Measurements from ENCODE around the gene CACNA1F.
A peak's percentile ranks its signal among the peaks of the same experiment; 100 is the strongest.

CACNA1F gene

DNA sequence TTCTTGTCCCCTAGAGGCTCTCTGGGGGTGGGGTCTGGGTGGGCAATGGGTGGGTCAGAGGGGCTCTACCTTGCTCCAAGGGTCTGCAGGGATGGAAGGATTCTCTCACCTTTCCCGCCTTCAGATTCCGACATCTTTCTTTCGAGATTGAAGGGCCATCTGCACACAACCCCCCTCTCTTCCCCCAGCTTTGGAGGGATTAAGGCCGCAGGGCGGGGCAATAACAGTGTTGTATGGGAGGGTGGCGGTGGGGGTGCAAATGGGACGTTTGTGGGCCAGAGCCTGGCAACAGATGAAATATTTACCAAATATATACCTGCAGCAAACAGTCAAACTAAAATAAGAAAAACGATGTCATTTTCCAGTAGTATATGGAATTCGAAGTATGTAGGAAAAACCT, at the start of gene CACNA1F:
Gene CACNA1F (minus strand): TSS at position 165 of the 400 bp plus-strand sequence. CDS start 31 bp downstream, at position 134.
- no peak for DNase-seq (ENCODE audit: low read depth)

DNA sequence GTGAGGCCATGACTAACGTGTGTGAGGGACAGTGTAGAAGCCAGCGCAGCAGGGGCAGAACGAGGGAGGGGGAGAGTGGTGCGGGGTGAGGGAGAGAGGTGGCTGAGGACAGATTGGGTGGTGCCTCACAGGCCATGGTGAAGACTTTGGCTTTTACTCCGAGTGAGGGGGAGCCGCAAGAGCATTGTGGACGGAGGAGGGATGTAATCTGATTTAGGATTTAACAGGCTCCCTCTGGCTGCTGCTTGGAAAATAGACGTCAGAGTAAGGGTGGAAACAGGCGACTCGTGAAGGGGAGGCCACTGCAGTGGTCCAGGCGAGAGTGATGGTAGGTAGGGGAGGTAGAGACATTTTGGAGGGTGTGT, 49.5 kb upstream of the CACNA1F start:
- no peak for DNase-seq (ENCODE audit: low read depth)

DNA sequence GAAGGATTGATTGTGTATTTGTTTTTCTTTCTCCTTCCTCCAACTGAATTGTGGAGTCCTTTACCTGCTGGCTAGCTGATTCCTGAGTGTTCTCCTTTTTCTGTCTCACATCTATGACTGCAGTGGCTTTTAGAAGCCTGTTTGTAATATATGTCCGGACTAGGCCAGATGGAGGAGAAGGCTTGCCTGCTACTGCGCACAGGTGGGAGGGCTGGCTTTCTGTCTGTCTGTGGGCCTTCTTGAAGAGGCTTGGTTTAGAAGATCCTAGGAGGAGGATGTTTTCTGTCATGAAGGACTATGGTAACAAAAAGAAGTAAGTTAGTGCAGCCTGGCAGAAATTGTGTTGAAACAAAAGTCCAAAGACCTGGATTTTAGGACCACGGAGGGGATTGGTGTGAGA, 44.9 kb upstream of the CACNA1F start:
- DNase-seq (ENCODE audit: low read depth), result no peak

DNA sequence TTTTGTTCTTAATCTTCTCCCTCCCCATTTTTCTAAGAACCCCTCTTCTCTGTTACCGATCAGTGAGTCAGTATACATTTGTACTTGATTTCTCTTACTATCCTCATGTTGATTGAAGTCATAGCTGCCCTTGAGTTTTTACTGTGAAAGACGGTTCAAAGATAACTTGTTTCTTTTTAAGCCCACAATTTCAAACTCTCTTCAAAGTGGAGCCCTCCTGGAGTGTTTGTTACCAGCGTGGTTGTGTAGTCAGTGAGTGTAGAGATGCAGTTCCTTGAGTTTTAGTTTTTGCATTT, 44.3 kb upstream of the CACNA1F start:
- DNase-seq (ENCODE audit: low read depth), result no peak

DNA sequence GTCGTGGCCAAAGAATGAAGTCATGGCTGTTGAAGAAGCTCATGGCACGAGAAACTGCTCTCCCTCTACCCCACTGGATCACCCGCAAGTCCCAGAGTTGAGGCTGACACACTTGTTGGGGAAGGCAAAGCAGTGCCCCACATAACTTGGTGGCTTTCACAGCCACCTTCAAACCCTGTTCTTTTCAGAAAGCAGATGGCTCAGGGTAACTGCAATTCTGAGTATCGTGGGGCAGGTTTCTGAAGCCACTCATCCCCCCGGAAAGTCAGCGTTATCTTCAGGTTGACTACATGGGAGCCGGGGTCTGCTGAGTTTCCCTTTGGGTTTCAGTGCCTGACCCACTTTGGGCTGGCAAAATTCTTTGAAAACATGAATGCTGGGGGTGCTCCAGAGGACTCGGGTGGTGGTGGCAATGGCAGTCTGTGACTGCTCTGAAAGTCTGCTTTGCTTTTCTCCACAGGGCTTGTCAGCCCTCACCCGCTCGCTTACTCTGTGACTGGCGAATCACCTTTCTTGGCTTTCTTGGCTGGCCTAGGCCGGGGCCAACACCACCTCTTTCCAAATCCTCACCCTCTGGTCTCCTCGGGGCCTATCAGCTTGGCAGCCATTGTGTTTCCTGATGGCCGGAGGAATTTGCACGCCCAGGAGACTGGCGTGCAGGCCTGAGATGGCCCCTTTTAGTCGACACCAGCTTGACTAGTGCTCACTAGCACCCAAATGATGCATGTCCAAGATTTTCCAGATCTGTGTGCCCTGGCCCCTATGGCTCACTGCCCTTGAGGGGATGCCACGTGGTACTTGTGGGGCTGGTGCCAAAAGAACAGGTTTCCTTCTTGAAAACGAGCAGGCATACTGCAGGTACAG, 43.8 kb upstream of the CACNA1F start:
- DNase-seq (ENCODE audit: low read depth), result no peak

DNA sequence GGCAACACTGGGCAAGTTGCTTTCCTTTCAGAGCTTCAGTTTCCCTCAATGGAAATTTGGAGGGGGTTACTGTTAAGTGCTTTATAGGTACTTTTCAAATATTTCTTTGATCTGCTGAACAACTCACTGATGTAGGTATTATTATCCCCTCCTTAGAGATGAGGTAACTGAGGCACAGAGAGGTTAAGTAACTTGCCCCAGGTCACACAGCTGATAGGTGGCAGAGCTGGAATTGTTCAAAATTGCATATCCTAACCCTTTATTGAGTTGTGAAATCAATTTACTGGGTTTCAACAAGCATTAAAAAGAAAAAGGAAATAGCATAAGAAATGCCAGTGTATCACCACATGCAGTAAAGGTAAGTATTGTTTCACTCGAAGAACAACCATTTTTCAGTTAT, 43.1 kb upstream of the CACNA1F start:
- no peak for DNase-seq (ENCODE audit: low read depth)

DNA sequence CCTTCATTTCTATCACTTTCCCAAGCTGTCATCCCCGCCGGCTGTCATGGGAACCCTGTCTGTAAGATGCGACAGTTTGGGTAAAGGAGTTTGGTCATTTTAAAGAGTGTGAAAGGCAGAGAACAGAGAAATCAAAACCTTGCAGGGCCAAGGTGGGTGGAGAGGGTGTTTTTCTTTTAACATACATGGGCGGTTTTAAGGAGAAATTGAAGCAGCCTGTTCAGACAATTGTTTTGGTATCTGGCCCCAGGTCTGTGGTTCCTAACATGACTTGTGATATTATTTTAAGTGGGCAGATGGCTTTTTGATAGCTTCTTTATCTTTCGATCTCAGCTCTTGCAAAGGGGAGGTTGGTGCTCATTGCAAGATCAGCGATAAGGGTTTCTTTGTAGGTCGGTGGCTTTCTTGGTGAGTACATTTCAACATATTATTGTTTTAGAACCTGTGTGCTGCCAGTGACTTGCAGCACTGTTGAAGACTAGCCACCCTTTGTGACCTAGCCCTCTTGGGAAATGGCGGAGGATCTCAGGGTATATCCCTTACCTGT, 40.1 kb upstream of the CACNA1F start:
- DNase-seq (ENCODE audit: low read depth), result no peak

DNA sequence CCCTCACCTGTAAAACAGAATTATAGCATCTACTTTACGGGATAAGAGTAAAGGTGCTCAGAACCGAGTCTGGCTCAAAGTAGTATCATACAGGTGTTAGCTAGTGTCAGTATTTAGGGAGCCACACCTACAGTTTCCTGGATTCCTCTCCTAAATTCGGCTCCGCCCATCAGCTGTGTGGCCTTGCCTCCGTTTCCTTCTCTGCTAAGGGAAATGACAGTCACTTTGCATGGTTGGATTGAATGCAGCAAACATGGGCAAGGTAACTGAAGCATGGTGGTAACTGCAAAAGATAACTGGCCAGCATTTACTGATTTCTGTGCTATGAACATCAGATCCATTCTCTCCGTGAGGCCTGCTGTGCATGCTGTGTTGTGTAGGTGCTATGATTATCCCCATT, 39.3 kb upstream of the CACNA1F start:
- no peak for DNase-seq (ENCODE audit: low read depth)

DNA sequence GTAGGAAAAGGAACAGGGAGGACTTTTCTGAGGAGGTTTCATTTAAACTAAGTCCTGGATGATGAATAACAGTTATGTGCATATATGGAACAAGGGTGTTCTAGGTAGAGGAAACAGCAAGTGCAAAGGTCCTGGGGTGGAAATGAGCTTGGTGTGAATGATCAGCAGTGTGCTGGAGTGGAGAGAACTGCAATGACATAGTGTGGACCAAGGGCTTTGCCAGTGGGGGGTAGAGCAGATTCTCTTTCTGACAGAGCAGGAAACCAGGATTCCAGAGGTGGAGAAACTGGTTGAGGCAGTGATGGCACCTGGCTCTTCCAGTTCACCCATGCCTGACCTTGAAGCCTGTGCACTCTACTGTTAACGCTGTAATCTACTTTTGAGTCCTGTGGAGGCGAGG, 38.2 kb upstream of the CACNA1F start:
- no peak for DNase-seq (ENCODE audit: low read depth)

DNA sequence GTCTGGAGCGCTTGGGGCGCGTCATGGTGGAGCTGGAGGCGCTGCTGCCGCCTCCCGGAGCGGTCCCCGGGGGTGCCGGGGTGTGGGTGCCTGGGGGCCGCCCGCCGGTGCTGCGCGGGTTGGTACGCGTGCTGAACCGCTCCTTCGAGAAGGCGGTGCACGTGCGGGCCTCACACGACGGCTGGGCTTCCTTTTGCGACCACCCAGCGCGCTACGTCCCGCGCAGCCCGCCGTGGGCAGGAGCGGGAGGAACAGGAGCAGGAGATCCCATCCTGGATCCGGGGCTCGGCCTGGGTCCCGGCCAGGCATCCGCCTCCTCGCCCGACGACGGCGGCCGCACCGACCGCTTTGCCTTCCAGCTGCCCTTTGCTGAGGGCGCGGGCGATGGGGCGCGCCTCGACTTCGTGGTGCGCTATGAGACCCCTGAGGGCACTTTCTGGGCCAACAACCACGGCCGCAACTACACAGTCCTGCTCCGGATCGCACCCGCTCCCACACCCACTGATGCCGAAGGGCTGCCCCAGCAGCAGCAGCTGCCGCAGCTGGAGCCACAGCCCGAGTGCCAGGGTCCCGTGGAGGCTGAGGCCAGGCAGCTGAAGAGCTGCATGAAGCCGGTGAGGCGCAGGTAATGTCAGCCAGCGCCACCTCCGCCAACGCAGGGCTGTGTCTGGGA, 37.2 kb upstream of the CACNA1F start:
- no peak for DNase-seq (ENCODE audit: low read depth)

DNA sequence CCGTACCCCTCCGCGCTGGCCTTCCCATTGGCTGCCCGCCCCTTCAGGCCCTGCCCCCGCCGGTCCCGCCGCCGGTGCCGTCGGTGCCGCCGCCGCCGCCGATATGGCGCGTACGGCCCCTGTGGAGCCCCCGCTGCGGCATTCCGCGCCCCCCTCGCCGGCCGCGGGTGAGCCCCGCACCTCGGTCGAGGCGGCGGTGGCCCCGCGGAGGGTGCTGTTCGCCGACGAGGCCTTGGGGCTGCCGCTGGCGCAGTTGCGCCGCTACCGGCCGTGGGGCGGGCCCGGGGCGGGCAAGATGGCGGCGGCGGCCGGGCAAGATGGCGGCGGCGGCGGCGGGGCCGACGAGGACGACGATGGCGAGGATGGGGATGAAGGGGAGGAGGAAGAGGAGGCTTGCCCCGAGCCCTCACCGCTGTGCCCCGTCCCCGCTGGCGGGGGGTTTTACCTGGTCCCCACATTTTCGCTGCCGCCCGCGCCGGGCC, 36.7 kb upstream of the CACNA1F start, which contains the start of gene PPP1R3F:
Gene PPP1R3F (plus strand): TSS at position 27 of the 482 bp plus-strand sequence. CDS start 77 bp downstream, at position 104.
- DNase-seq (ENCODE audit: low read depth), result no peak

DNA sequence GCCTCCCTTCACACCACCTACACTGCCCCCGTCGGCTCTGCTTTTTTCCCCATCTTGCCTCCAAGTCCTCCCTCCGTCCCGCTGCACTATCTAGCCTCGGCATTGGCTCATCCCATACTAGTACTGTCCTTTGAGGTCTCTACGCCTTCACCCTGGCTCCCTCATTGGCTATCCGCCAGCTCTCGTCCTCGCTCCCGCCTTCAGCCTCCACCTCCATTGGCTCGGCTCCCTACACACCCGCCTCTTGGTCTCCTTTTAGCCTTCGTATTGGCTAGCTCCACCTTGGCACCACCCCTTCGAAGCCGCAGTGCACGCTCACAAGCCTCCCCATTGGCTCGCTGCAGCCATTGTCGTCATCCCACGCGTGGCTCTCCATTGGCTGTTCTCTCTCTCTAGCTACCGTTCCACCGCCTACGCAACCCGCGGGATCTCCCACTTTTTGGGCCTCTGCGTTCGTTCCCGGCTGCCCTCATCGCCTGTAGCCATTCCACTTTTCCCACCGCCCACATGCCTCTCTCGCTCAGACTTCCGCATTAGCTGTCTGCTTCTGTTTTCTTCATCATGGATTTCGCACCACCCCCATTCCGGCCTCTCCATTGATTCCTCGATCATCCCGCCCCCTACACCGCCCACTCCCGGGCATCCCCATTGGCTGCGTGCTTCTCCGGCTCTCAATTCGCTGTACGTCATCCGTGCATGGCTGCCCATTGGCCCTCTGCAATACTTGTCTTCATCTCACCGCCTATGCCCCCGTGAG, 36.0 kb upstream of the CACNA1F start:
- DNase-seq (ENCODE audit: low read depth), result peak; percentile 89

DNA sequence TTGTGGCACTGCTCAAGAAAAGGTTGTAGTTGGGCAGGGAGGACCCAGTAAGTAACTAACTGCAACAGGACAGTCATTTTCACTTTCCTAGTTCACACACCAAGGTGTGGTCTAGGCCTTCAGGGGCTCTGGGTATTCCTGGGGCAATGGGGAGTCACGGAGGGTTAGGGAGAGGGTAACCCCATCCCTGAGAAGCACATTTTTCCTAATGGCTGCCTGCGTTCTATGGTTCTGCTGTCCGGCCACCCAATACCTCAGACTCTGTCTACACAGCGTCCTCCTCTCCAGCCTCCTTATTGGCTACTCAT, 35.5 kb upstream of the CACNA1F start:
- DNase-seq (ENCODE audit: low read depth), result no peak

DNA sequence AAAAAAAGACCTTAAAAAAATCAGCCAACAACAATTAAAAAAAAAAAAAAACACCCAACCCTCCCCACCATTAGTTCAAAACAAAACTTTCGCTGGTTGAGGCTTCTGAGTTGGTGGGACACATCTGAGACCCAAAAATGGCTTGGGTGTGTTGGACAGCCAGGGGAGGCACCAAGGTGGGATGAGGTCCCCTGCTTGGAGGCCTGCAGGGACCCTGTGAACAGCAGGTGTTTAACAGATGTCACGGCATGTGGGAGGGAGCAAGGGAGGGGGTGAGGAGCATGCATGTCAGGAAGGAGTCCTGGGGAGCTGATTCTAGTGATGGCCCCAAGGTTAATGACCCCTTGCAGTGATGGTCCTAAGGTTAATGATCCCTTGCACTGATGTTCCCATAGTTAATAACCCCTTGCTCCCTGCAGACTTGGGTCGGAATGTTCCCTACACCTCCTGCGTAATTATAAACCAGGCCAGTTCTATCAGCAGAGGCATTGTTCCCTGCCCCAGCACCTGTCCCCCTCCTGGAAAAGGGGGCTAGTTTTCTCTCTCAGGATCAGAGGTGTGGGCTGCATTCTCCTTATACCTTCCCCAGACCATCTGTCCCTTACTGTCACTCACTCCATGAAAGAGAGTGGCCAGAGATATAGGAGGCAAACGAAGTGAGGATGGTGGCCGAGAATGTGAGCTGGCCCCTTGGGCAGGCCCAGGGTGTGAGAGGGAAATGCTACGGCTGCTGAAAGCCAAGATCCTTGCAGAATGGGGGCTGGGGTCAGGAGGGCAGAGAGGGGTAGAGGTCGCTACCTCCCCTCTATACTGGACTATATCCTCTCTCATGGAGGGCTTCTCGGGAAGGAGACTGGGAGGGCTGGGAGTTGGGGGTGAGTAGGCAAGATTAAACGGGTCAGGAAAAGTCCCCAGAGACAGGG, 33.6 kb upstream of the CACNA1F start:
- DNase-seq (ENCODE audit: low read depth), result no peak

DNA sequence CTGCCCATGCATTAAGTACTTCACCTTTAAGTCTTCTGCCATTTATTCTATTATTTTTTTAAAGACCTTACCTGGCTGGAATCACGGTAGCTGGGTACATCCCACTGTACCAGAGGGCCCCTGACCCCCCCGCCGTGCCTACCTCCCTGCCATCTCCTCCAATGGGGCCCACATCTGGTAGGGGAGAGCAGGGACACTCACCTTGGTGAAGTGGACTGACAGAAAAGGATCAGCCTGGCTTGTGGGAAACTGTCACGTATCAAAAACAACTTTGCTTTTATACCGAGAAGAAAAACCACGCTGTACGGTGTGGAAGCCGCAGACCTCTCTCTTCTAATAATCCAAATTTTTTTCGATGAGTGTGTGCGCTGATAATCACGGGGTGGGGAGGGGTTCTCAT, 31.3 kb upstream of the CACNA1F start, which contains the start of gene FOXP3:
Gene FOXP3 (minus strand): TSS at position 251 of the 400 bp plus-strand sequence. CDS start 6,205 bp downstream, outside the sequence.
- no peak for DNase-seq (ENCODE audit: low read depth)

DNA sequence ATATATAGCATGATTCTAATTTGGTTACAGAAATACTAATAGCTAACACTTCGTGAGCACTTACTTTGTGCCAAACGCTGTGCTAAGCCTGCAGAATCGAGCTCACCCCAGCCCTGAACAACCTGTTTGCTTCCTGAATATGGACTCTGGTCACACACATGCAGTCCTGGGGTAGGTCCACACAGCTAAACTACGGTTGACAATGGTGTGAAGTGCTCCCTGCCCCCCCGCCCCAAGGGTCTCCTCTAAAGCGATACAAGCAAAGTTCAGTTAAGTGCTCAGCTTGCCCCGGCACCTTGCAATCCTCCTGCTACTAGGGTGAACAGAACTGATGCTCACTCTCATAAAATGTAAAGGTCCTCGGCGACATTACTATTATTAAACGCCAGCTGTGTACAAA, 30.5 kb upstream of the CACNA1F start:
- DNase-seq (ENCODE audit: low read depth), result no peak

DNA sequence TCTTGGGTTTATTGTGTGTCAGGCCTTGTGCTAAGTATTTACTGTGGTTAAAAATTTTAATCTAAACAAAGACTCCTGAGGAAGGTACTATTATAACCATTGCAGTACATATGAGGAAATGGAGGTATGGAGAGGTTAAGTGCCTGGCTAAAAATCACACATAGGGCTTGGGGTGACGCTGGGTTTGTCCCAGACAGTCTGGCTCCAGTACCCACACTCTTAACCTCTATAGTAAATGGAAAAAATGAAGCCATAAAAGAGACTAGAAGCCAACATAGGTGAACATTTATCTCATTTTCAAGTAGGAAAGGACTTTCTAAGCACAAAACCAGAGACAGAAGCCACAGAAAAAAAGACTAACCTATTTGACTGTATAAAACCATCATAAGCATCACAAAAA, 29.5 kb upstream of the CACNA1F start:
- no peak for DNase-seq (ENCODE audit: low read depth)

DNA sequence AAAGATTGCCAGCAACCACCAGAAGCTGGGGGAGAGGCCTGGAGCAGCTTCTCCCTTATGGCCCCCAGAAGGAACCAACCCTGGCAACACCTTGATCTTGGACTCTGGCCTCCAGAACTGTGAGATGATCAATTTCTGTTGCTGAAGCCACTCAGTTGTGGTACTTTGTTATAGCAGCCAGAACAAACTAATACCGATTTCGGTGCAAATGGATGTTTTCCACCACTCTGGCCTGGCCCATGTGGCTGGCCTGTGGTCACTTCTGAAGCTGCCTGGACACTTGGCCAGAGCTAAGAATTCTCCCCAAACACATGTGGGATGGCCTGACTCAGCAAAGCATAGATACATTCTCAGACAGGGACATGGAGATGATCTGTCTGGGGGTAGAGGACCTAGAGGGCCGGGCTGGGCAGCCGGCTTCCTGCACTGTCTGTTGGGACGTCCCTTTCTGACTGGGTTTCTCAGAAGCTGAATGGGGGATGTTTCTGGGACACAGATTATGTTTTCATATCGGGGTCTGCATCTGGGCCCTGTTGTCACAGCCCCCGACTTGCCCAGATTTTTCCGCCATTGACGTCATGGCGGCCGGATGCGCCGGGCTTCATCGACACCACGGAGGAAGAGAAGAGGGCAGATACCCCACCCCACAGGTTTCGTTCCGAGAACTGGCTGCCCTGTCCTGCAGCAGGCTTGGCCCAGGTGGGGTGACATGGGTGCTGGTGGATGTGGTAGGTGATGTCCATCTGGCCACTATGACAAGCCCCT, 27.3 kb upstream of the CACNA1F start:
- DNase-seq (ENCODE audit: low read depth), result no peak

DNA sequence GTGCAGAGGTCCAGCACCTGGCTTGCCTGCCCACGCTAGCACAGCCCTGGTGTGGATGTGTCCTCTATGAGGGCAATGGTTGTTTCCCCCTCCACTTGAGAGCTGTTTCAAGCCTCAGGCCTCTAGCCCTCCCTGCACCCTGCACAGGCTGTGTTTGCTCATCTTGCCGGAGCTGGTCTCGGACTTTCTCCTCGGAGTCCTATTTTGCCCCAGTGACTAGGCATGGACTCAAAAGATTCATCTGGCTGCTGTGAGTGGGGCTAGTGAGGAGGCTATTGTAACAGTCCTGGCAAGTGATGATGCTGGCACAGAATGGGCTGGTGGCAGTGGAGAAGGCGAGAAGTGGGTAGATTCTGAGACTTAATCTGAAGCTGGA, 25.6 kb upstream of the CACNA1F start:
- DNase-seq (ENCODE audit: low read depth), result no peak

DNA sequence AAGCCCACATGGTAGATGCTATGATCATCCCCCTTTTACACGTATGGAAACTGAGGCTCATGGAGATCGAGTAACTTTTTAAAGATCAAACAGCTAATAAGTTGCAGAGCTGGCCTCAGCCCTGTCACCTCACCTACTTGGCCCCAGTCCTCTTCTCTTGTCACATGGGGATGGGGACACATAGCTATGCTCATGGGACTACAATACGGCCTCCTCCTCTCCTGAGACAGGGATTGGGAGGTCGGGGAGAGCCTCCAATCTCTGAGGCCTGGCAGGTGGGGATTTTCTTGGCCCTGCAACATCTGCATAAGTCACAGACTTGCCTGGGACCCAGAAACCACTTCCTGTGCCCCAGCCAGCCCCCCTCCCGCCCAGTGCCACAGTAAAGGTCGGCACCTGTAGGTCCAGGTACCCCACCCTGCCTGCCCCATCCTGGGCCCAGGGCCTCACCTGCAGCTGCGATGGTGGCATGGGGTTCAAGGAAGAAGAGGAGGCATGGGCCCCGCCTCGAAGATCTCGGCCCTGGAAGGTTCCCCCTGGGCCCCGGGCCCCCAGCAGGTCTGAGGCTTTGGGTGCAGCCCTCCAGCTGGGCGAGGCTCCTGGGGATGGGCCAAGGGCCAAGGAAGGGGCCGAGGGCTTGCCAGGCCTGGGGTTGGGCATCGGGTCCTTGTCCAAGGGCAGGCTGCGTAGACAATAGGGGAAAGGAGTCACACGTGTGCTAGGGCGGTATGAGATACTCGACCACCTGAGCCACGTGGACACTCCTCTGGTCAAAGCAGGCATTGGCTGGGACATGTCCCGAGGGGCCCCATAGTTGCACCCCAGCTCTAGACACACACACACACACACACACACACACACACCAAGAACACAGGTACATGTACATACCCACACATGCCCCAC, 25.0 kb upstream of the CACNA1F start:
- DNase-seq (ENCODE audit: low read depth), result no peak
